Stimulated activated CD8-positive, alpha-beta memory T cell treated with anti-CD3 and anti-CD28 coated beads, Interleukin-15, amount 100 ng/mL, for 24 hours (primary cell): Measurements from ENCODE around the gene SLC25A21.
"Not testable (repeated sequence)": the region's sequence is repeated elsewhere in the genome, so short reads cannot be mapped to it uniquely, and the experiment has no call there.

ENCODE experiments used
- DNase-seq: peaks from one replicate; pipeline ENCODE4 v3.0.0-alpha.2; 2020; ENCODE audit warnings: low read depth

The SLC25A21 gene

GRCh38 chr14:37172024-37172869 lies at the start of gene SLC25A21:
Gene SLC25A21, minus strand, starts transcription at chr14:37172606.
- no peak for DNase-seq

- DNase-seq, result no peak
Observed at GRCh38 chr14:37221073-37221472, 48.7 kb upstream of the SLC25A21 start.

GRCh38 chr14:37215345-37215744 lies 42.9 kb upstream of the SLC25A21 start:
- DNase-seq, result no peak

- no peak for DNase-seq
Observed at GRCh38 chr14:37213016-37213415, 40.6 kb upstream of the SLC25A21 start.

GRCh38 chr14:37210448-37210847 lies 38.0 kb upstream of the SLC25A21 start:
- no peak for DNase-seq

- not testable (repeated sequence) for DNase-seq
Observed at GRCh38 chr14:37209617-37210016, 37.2 kb upstream of the SLC25A21 start.

- not testable (repeated sequence) for DNase-seq
Observed at GRCh38 chr14:37205623-37206605, 33.5 kb upstream of the SLC25A21 start.

- DNase-seq, result no peak
Observed at GRCh38 chr14:37203423-37203822, 31.0 kb upstream of the SLC25A21 start.

- DNase-seq, result no peak
Observed at GRCh38 chr14:37202812-37203211, 30.4 kb upstream of the SLC25A21 start.

GRCh38 chr14:37202265-37202664 lies 29.9 kb upstream of the SLC25A21 start:
- DNase-seq, result no peak

- DNase-seq, result no peak
Observed at GRCh38 chr14:37201724-37202123, 29.3 kb upstream of the SLC25A21 start.

GRCh38 chr14:37198907-37199306 lies 26.5 kb upstream of the SLC25A21 start:
- no peak for DNase-seq

GRCh38 chr14:37198273-37198598 lies 25.8 kb upstream of the SLC25A21 start:
- no peak for DNase-seq

GRCh38 chr14:37197421-37198272 lies 25.2 kb upstream of the SLC25A21 start, which contains the start of gene MIPOL1:
Gene MIPOL1, plus strand, starts transcription at chr14:37197937. Its CDS starts 49,952 bp downstream, at chr14:37247889.
- peak; percentile 1 for DNase-seq

- DNase-seq, result no peak
Observed at GRCh38 chr14:37196604-37197420, 24.4 kb upstream of the SLC25A21 start.

GRCh38 chr14:37195327-37195726 lies 22.9 kb upstream of the SLC25A21 start:
- DNase-seq, result no peak

- no peak for DNase-seq
Observed at GRCh38 chr14:37194698-37195097, 22.3 kb upstream of the SLC25A21 start.

- not testable (repeated sequence) for DNase-seq
Observed at GRCh38 chr14:37189733-37190132, 17.3 kb upstream of the SLC25A21 start.

GRCh38 chr14:37187840-37188577 lies 15.6 kb upstream of the SLC25A21 start:
- DNase-seq, result not testable (repeated sequence)

GRCh38 chr14:37187294-37187693 lies 14.9 kb upstream of the SLC25A21 start:
- no peak for DNase-seq
